Right ventricle myocardium inferior (tissue), 1 donor: ENCODE results near the gene FBXO31. TPM values are rescaled to one million over a fixed set of nuclear protein-coding genes. Genes with fewer than 3 reads are reported as not detected.
A peak's percentile ranks its signal among the peaks of the same experiment; 100 is the strongest.

Source experiments
- ATAC-seq: fragments of 200-7000 bp; cut with Tn5 transposase; one replicate; pipeline ENCODE4 v1.9.1; 2020; ENCODE audit warnings: mild to moderate bottlenecking, moderate library complexity
- DNase-seq: peaks from one replicate; pipeline ENCODE4 v3.0.0; 2021; ENCODE audit errors: missing footprints
- intact Hi-C: fragments of 100-400 bp; cut with DNase I; formaldehyde crosslinking; loops from one replicate; pipeline ENCODE4 v1.11.0; 2022
- total RNA-seq: library from RNA; stranded (reverse); fragmentation: NEBNext Ultra II Directional; extraction: Animal tissue kit (Norgen Biotek cat#: 25700); gene quantifications from one replicate; pipeline ENCODE4 v1.2.1, GENCODE V29; 2021
- donor health status: DM: no; HTN: yes; CAD: no; lungs with severe emphysema.

Gene FBXO31
- total RNA-seq, 1 donor from 2014 or later = 70.2 TPM

GRCh38 chr16:87412996-87413421 is 29.4 kb upstream of the FBXO31 start:
- ATAC-seq (no peak), DNase-seq (no peak)
- intact Hi-C loops = no loop called here

DNA sequence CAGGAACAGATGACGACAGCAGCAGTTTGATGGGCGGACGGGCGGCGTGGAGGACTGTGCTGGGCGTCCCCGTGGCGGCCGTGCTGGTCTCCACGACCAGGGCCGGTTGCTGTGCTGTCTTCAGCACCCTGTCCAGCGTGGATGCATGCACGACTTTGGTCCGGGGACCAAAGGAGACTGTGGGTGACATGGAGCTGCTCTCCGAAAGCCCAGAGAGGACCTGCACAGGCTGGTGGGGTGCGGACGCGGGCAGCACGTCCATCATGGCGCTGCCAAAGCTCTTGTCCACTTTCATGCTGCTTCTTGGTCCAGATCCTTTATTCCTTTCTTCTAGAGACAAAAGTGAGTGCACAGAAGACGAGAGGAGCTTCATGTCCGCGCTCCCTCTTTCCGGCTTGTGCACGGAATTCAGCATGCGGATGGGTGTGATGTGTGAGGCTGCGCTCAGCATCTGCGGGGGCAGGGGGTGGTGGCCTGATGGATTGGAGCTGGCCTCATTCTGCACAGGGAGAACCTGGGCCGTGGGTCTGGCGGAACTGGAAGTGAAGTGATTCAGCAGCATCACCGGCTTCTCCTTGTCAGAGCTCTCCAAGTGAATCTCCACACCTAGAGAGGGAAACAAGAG is 28.9 kb upstream of the FBXO31 start:
- ATAC-seq (no peak), DNase-seq (no peak)
- intact Hi-C loops = no loop called here

GRCh38 chr16:87411375-87412271 is 28.0 kb upstream of the FBXO31 start:
- intact Hi-C loops = no loop called here
- DNase-seq (no peak), ATAC-seq (no peak)

GRCh38 chr16:87410968-87411367 is 27.4 kb upstream of the FBXO31 start:
- intact Hi-C loops = no loop called here
- no peak for ATAC-seq
- DNase-seq = no peak

- ATAC-seq (no peak), DNase-seq (no peak)
- intact Hi-C loops = no loop called here
Observed at GRCh38 chr16:87410530-87410929, 27.0 kb upstream of the FBXO31 start.

GRCh38 chr16:87409781-87410180 is 26.2 kb upstream of the FBXO31 start:
- intact Hi-C loops = no loop called here
- ATAC-seq = no peak
- DNase-seq = no peak

DNA sequence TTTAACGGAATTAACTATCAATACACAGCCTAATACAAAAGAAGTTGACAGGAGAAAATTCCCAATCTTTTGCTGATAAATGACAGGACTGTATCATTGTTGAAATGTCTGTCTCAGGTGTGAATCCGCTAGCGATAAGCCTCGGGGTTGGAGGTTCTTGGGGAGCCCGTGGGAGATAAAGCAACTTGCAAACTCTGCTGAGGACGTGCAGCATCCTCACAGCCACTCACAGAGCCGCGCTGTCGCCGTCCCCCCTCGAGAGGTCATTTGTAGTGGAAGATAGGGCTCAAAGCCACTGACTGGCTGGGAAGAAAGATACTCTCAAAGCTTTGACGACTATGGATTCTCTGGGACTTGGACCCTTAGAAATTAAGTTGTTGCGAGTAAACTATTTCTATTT is 25.6 kb upstream of the FBXO31 start:
- intact Hi-C loops = no loop called here
- DNase-seq = no peak
- no peak for ATAC-seq

DNA sequence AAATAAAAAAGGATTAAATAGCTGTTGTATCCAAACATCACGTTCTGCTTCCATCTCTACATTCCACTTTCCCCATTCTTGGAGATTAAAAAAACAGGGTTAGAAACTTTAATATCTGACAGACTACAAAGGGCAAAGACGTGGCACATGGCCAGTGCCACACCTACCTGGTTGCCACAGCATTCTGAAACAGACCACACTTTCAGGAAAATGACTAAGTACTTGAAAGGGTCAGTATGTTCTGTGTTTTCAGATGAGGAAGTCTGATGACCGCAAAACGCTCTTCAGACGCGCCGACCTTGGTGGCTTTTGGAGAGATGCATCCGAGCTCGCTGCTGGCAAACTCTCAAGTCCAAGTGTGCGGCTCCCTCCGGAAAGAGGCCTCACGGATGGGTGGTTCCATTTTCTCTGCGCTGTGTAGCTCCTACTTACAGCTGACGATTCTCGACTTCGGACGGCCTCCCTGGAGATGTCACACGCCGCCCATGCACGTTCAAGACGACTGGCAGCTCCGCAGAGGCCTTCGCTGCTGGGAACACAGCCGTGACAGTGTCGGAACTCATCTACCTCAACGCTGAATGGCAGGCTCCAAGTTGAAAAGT is 24.0 kb upstream of the FBXO31 start:
- peak; percentile 20 for ATAC-seq
- intact Hi-C loops = no loop called here

GRCh38 chr16:87406495-87407088 is 23.0 kb upstream of the FBXO31 start:
- DNase-seq = no peak
- ATAC-seq = no peak
- intact Hi-C loops = no loop called here

More for the DNA sequence above, 24.0 kb upstream of the FBXO31 start:
- DNase-seq = no peak

DNA sequence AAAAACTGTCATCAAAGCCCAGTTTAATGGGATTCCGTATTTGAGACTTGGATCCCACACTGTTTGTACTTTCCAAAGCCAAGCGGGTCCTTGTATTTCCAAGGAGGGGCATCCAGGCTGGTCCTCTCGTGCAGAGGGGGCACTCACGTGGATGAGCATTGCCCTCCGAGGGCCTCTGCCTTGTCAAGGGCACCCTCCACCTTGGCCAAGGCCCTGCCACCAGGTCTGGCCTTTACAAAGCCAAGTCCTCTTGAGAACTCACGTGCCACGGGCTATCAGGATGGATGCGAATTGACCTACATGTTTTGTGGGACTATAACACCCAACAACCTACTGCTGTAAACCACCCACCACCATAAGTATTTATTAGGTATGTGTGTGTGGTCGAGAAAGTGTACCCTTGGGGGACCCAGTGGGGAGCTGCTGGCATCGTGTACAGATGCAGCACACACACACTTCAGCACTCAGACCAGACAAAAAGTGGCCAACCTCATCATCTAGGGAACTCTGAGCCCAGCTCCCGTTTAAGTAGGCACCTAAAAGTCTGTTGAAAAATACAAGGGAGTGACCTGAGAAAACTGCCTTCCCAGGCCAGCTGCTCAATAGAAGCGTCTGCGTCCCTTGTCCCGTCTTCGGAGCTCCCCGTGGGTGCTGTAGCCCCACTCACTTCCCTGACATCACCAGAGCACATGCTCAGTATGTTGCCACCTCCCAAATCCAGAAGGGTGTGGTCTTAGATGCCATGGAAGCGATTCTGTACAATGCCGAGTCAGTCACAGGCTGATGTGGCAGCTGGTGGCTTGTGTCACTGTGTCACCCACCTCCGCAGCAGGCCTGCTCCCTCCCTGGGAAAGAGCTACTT is 21.4 kb upstream of the FBXO31 start:
- DNase-seq (no peak), ATAC-seq (peak; percentile 27)
- intact Hi-C loops = no loop called here

DNA sequence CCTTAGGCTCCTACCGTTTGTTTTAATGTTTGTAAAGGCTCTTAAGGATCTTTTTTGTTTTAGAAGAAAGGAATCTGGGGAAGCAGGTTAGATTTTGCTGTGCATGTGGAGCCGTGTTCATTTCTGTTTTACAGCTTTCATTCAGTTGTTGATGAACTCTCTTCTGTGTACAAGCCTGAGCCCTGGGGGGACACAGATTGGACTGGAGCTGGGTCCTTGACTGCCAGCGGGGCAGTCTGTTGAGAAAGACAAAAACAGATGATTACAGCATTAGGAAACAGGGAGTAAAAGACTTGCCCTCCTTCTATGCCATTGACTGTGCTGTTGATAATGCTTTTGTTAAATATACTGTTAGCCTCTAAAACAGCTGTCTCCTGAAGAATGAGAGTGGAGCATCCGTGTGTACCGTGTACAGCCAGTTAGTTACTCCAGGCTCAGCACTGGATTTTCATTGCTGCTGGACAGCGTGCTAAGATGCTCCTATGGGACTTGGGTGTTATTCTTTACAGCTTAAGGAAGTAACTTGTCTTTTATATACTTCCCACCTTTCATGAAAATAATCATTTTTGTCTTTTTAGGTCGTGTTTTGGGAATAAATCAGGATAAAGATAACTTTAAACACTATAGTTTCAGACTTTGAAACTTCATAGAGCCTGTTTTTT is 11.7 kb upstream of the FBXO31 start:
- DNase-seq = no peak
- intact Hi-C loops = no loop called here
- no peak for ATAC-seq

- no peak for DNase-seq
- intact Hi-C loops = loop anchor here (2.0 to 5.0 kb wide), 3 partner anchors 69 to 374 kb away; partner anchors contain the start of genes C16orf95 and KLHDC4
Observed at GRCh38 chr16:87393680-87394055, 10.1 kb upstream of the FBXO31 start.

GRCh38 chr16:87392821-87393679 is 9.5 kb upstream of the FBXO31 start:
- intact Hi-C loops = loop anchor here (2.0 to 5.0 kb wide), 3 partner anchors 68 to 374 kb away; partner anchors contain the start of genes C16orf95 and KLHDC4
- DNase-seq (no peak), ATAC-seq (no peak)

More at GRCh38 chr16:87393680-87394055, 10.1 kb upstream of the FBXO31 start:
- no peak for ATAC-seq

- intact Hi-C loops = loop anchor here (2.0 to 5.0 kb wide), 3 partner anchors 67 to 375 kb away; partner anchors contain the start of genes C16orf95 and KLHDC4
- peak; percentile 94 for ATAC-seq
- DNase-seq = peak; percentile 98
Observed at GRCh38 chr16:87391950-87392820, 8.6 kb upstream of the FBXO31 start, which contains the start of gene MAP1LC3B. Gene MAP1LC3B (plus strand): TSS chr16:87392336. CDS start chr16:87392428, 92 bp downstream.

DNA sequence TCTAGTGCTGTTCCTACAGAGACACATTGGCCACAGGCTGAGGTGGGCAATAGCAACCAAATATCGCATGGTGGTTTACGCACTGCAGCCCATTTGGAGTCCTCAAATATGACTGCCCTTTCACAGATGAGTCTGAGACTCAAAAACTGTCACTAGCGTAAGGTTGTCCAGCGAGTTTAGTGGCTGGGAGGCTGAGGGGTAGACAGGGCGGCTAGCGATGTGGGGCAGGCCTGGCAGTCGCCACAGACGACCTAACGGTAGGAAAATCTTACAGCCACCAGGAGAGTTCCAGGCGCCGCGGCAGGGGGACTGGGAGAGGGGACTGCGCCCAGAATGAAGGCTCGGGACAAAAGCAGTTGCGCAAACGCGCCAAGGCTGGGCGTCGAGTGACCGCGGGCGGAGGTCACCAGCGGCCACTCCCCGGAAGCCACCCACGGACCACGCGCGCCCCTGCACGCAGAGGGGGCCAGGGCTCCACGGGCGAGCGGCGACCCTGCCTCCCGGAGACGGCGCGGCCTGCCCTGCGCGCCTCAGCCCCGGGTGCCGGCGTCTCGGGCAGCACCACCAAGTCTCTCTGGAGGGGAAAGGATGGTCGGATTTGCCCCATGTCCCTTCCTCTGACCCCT is 7.9 kb upstream of the FBXO31 start:
- ATAC-seq (peak; percentile 40), DNase-seq (peak; percentile 87)
- intact Hi-C loops = loop anchor here (5.0 kb wide), 1 partner anchor 376 kb away; the partner anchor contains the start of gene KLHDC4
